ENCODE results near the gene MYO15B. TPM values are rescaled to one million over a fixed set of nuclear protein-coding genes. Genes with fewer than 3 reads are reported as not detected.

The MYO15B gene
- total RNA-seq, 1 experiment from 2014 or later = 26.5 TPM

DNA sequence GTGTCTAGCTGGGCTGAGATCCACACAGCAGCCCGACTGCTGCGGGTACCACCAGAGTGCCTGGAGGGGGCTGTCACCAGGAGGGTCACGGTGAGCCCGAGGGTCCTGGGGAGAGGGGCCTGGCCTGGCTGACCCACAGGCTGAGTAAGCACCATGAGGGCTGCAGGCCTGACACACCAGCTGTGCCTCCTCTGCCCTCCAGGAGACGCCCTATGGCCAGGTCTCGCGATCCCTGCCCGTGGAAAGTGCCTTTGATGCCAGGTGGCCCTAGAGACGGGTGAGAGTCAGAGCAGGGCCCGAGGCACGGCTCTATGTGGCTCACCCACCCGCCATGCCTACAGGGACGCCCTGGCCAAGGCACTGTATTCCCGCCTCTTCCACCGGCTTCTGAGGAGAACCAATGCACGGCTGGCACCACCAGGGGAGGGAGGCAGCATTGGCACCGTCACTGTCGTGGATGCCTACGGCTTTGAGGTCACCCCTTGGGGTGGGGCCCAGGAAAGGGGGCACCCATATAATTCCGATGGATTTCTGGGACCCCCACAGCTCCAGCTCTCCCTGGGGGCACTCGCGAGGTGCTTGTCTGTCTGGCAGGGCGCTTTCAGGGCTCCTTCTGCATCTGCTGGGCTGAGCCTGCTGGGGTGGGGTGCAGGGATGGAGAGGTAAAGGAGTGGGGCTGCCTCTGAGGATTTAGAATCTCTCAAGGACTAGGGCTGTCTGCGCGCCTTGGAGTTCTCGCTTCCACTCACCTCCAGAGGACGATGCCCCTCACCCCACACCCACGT, 7.1 kb downstream of the MYO15B start:
- TF ChIP-seq POLR2AphosphoS5 (IDR thresholded peaks at IDR 0.05; ENCODE audit: low read depth, low read length) (no peak), TCF7L2 (IDR thresholded peaks at IDR 0.05; ENCODE audit: low read depth, low read length) (no peak), SIN3A (IDR thresholded peaks at IDR 0.05; ENCODE audit: borderline replicate concordance, insufficient read depth, low read depth, low read length) (no peak)
- TF ChIP-seq, protein P1, sequence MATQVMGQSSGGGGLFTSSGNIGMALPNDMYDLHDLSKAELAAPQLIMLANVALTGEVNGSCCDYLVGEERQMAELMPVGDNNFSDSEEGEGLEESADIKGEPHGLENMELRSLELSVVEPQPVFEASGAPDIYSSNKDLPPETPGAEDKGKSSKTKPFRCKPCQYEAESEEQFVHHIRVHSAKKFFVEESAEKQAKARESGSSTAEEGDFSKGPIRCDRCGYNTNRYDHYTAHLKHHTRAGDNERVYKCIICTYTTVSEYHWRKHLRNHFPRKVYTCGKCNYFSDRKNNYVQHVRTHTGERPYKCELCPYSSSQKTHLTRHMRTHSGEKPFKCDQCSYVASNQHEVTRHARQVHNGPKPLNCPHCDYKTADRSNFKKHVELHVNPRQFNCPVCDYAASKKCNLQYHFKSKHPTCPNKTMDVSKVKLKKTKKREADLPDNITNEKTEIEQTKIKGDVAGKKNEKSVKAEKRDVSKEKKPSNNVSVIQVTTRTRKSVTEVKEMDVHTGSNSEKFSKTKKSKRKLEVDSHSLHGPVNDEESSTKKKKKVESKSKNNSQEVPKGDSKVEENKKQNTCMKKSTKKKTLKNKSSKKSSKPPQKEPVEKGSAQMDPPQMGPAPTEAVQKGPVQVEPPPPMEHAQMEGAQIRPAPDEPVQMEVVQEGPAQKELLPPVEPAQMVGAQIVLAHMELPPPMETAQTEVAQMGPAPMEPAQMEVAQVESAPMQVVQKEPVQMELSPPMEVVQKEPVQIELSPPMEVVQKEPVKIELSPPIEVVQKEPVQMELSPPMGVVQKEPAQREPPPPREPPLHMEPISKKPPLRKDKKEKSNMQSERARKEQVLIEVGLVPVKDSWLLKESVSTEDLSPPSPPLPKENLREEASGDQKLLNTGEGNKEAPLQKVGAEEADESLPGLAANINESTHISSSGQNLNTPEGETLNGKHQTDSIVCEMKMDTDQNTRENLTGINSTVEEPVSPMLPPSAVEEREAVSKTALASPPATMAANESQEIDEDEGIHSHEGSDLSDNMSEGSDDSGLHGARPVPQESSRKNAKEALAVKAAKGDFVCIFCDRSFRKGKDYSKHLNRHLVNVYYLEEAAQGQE (IDR thresholded peaks at IDR 0.05; ENCODE audit: insufficient read depth in 1 of 2, low read depth in 2 of 2, low read length in 1 of 2) = no peak
- TF ChIP-seq, protein P2, sequence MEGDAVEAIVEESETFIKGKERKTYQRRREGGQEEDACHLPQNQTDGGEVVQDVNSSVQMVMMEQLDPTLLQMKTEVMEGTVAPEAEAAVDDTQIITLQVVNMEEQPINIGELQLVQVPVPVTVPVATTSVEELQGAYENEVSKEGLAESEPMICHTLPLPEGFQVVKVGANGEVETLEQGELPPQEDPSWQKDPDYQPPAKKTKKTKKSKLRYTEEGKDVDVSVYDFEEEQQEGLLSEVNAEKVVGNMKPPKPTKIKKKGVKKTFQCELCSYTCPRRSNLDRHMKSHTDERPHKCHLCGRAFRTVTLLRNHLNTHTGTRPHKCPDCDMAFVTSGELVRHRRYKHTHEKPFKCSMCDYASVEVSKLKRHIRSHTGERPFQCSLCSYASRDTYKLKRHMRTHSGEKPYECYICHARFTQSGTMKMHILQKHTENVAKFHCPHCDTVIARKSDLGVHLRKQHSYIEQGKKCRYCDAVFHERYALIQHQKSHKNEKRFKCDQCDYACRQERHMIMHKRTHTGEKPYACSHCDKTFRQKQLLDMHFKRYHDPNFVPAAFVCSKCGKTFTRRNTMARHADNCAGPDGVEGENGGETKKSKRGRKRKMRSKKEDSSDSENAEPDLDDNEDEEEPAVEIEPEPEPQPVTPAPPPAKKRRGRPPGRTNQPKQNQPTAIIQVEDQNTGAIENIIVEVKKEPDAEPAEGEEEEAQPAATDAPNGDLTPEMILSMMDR (IDR thresholded peaks at IDR 0.05) = no peak
- Histone ChIP-seq H3K9me3 (ENCODE audit: control insufficient read depth, insufficient read depth, low read depth, low read length) (no peaks in the 10 kb centered on the region), H3K4me1 (ENCODE audit: control insufficient read depth, insufficient read depth, low read length) (peaks cover 7% of the 10 kb centered on the region), H3K36me3 (ENCODE audit: control insufficient read depth, insufficient read depth, low read length) (no peaks in the 10 kb centered on the region), H3K27me3 (ENCODE audit: control insufficient read depth, insufficient read depth, low read length) (no peaks in the 10 kb centered on the region), H3K4me3 (ENCODE audit: low read depth in 2 of 2, low read length in 2 of 2) (no peak overlapping the region), H3K27ac (ENCODE audit: low read length) (no peak overlapping the region)
- ATAC-seq = peak; percentile 46
- ChIA-PET POLR2A (interaction anchor here (1.2 kb wide), 1 partner anchor 22 kb away, joined by 16 read pairs; no protein-coding TSS in a partner anchor), CTCF (interaction anchor here (1.4 kb wide), 1 partner anchor 19 kb away, joined by 5 read pairs; no protein-coding TSS in a partner anchor)
- no TSS peak for BruUV-seq (replicated peaks)
- DNase-seq (ENCODE audit: low read depth, low spot score) = no peak
- intact Hi-C loops (cut with micrococcal nuclease; ENCODE audit: unreplicated experiment) (no loop called here), in situ Hi-C loops (cut with HindIII; ENCODE audit: low pct_unique_long_range_greater_than_20kb, low sequenced_read_pairs) (no loop called here)

DNA sequence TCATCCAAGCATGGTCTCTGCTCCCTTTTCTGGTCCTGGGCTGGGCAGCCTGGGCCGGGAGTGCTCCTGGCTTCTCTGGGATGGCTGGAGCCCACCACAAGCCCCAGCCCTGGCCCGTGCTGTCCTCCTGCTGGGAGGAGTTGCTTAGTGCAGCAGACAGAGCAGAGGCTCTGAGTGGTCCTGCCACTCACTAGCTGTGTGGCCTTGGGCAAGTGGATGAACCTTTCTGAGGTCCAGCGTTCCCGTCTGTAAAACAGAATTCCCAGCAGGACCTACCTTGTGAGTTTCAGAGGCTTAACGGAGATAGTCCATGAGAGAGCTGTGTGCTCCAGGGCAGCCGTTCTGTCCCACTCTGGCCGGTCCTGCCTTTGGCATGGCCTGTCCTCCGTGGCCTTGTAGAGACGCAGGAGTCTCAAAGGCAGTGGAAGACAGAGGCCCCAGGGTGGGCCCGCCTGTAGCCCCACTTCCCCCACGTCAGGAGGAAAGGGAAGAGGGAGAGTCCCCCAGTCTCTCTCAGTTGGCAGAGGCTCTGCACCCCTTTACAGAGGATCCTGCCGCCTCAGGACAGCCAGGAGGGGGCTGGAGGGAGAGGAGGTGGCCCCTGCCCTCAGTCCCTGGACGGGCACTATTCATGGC, 7.8 kb downstream of the MYO15B start:
- peaks cover 2% of the 10 kb centered on the region for H3K4me1 ChIP-seq (ENCODE audit: control insufficient read depth, insufficient read depth, low read length)
- no TSS peak for BruUV-seq (replicated peaks)
- H3K36me3 ChIP-seq (ENCODE audit: control insufficient read depth, insufficient read depth, low read length) = no peaks in the 10 kb centered on the region
- no peak overlapping the region for H3K4me3 ChIP-seq (ENCODE audit: low read depth in 2 of 2, low read length in 2 of 2)
- ChIA-PET POLR2A (no interaction called here), CTCF (interaction anchor here (0.6 to 1.4 kb wide), 2 partner anchors 18 to 38 kb away, joined by 4 to 5 read pairs; partner anchors contain the start of gene SMIM5)
- intact Hi-C loops (cut with micrococcal nuclease; ENCODE audit: unreplicated experiment) (no loop called here), in situ Hi-C loops (cut with HindIII; ENCODE audit: low pct_unique_long_range_greater_than_20kb, low sequenced_read_pairs) (no loop called here)
- TF ChIP-seq SIN3A (IDR thresholded peaks at IDR 0.05; ENCODE audit: borderline replicate concordance, insufficient read depth, low read depth, low read length) = no peak
- TF ChIP-seq, protein P1 (IDR thresholded peaks at IDR 0.05; ENCODE audit: insufficient read depth in 1 of 2, low read depth in 2 of 2, low read length in 1 of 2) = no peak
- TF ChIP-seq TCF7L2 (IDR thresholded peaks at IDR 0.05; ENCODE audit: low read depth, low read length) = no peak
- no peak for TF ChIP-seq POLR2AphosphoS5 (IDR thresholded peaks at IDR 0.05; ENCODE audit: low read depth, low read length)
- TF ChIP-seq, protein P2 (IDR thresholded peaks at IDR 0.05) = no peak
- DNase-seq (ENCODE audit: low read depth, low spot score) = no peak
- H3K27ac ChIP-seq (ENCODE audit: low read length) = no peak overlapping the region
- H3K27me3 ChIP-seq (ENCODE audit: control insufficient read depth, insufficient read depth, low read length) = no peaks in the 10 kb centered on the region
- no peaks in the 10 kb centered on the region for H3K9me3 ChIP-seq (ENCODE audit: control insufficient read depth, insufficient read depth, low read depth, low read length)
- peak; percentile 14; the same call in 1 of the 2 replicates for ATAC-seq

Measured in Panc1 (cell line).